ENCODE measurements around the gene IGSF22. TPM values are rescaled to one million over a fixed set of nuclear protein-coding genes. Genes with fewer than 3 reads are reported as not detected.

IGSF22 gene
- total RNA-seq, 4 donors from 2014 or later: not detected

GRCh38 chr11:18713646-18714442 lies 12.1 kb downstream of the IGSF22 start:
- no peak for TF ChIP-seq CTCF (IDR thresholded peaks at IDR 0.05; ENCODE audit: low read depth)

GRCh38 chr11:18710545-18710944 lies 15.4 kb downstream of the IGSF22 start:
- TF ChIP-seq CTCF (IDR thresholded peaks at IDR 0.05; ENCODE audit: low read depth): no peak

- no peak for TF ChIP-seq CTCF (IDR thresholded peaks at IDR 0.05; ENCODE audit: low read depth)
These were observed 16.6 kb downstream of the IGSF22 start for GRCh38 chr11:18709414-18709813.

GRCh38 chr11:18707811-18708340 lies 18.1 kb downstream of the IGSF22 start:
- no peak for TF ChIP-seq CTCF (IDR thresholded peaks at IDR 0.05; ENCODE audit: low read depth)

- TF ChIP-seq CTCF (IDR thresholded peaks at IDR 0.05; ENCODE audit: low read depth): no peak
These were observed 19.4 kb downstream of the IGSF22 start for GRCh38 chr11:18706330-18707243.

GRCh38 chr11:18705651-18706281 lies 20.2 kb downstream of the IGSF22 start:
- TF ChIP-seq CTCF (IDR thresholded peaks at IDR 0.05; ENCODE audit: low read depth): no peak

Measured in subcutaneous adipose tissue (tissue), 4 donors.